Kidney (tissue), 14 donors: ENCODE measurements around the gene GTPBP1. TPM values are rescaled to one million over a fixed set of nuclear protein-coding genes. Genes with fewer than 3 reads are reported as not detected.

Experiments
- DNase-seq, 5 donors: peaks; one replicate each; pipeline ENCODE4 v3.0.0-alpha.2; 2013 to 2020
- FAIRE-seq: peaks from 2 replicates; lab custom pipeline; 2012; peaks lifted over from hg19 to GRCh38; lab: Jason Lieb, UNC
- H3K27ac ChIP-seq, 2 donors: one replicate each; pipeline ENCODE4 v1.7.0; 2013; ENCODE audit warnings: low read depth in 2 of 2, low read length in 2 of 2, inconsistent platforms in 1 of 2
- H3K27me3 ChIP-seq: one replicate; pipeline ENCODE4 v1.7.1; 2013; ENCODE audit warnings: low read length, inconsistent platforms; ENCODE audit not compliant: control insufficient read depth, insufficient read depth
- H3K36me3 ChIP-seq, 3 donors: one replicate each; pipeline versions ENCODE4 v1.7.0 to v1.7.1; 2013; ENCODE audit warnings: low read length in 3 of 3, control low read depth in 1 of 3, inconsistent platforms in 1 of 3; ENCODE audit not compliant: insufficient read depth in 3 of 3, control insufficient read depth in 2 of 3
- H3K4me1 ChIP-seq, 3 donors: one replicate each; pipeline versions ENCODE4 v1.7.0 to v1.7.1; 2013; ENCODE audit warnings: low read length in 3 of 3, inconsistent platforms in 1 of 3, low read depth in 1 of 3; ENCODE audit not compliant: control insufficient read depth in 2 of 3, insufficient read depth in 2 of 3
- H3K4me3 ChIP-seq, 3 donors: one replicate each; pipeline versions ENCODE4 v1.7.0 to v1.8.1; 2013; ENCODE audit warnings: low read length in 3 of 3, control low read depth in 1 of 3, inconsistent platforms in 1 of 3
- H3K9ac ChIP-seq, 3 donors: one replicate each; pipeline versions ENCODE4 v1.7.0 to v1.7.1; 2013; ENCODE audit warnings: low read length in 3 of 3, control low read depth in 1 of 3, inconsistent platforms in 1 of 3
- H3K9me3 ChIP-seq, 3 donors: one replicate each; pipeline versions ENCODE4 v1.7.0 to v1.7.1; 2013; ENCODE audit warnings: low read length in 3 of 3, control low read depth in 1 of 3, inconsistent platforms in 1 of 3; ENCODE audit not compliant: control insufficient read depth in 2 of 3, insufficient read depth in 1 of 3
- CTCF ChIP-seq: IDR thresholded peaks from 3 replicates; pipeline ENCODE4 v1.5.1; 2012; ENCODE audit warnings: mild to moderate bottlenecking, moderate library complexity, borderline replicate concordance; ENCODE audit not compliant: insufficient read depth; ENCODE audit errors: extremely low read depth
- intact Hi-C: fragments of 100-400 bp; cut with DNase I; formaldehyde crosslinking; loops from one replicate; pipeline ENCODE4 v1.11.1; 2022
- polyA plus RNA-seq: library from polyadenylated mRNA; stranded (reverse); fragments of 350-450 nt; fragmentation: Illumina TruSeq; extraction: RNeasy Lipid Tissue Mini Kit (QIAGEN cat#74804); gene quantifications from one replicate; pipeline ENCODE4 v1.2.3, GENCODE V29; 2014; ENCODE audit warnings: low read depth, low replicate concordance; ENCODE audit not compliant: insufficient read depth
- total RNA-seq: library from RNA; stranded (reverse); fragmentation: NEBNext Ultra II Directional; extraction: Animal tissue kit (Norgen Biotek cat#: 25700); gene quantifications from one replicate; pipeline ENCODE4 v1.2.1, GENCODE V29; 2021
- donor health status: control.
- donor health status: control.
- donor health status: control.
- donor health status: control.
- donor health status: control.
- donor health status: DM: yes; HTN: yes; CAD: no.
- donor health status: Normal renal cell carcinoma (clear cell type).

The GTPBP1 gene
- total and polyA plus RNA-seq, 2 donors from 2014 or later, result 11.7 to 52.0 TPM

- DNase-seq (peak in 1 of 5 donors; percentile 59), FAIRE-seq (no peak)
- no peaks in the 10 kb centered on the region for H3K9me3 ChIP-seq
- H3K4me1 ChIP-seq, result peaks cover 0 to 12% (median 12%) of the 10 kb centered on the region in 3 donors
- intact Hi-C loops, result no loop called here
- no peak for TF ChIP-seq CTCF
- no peaks in the 10 kb centered on the region for H3K27me3 ChIP-seq
- no peak overlapping the region for H3K9ac ChIP-seq
- no peak overlapping the region for H3K4me3 ChIP-seq
- peaks cover 0 to 54% (median 39%) of the 10 kb centered on the region in 3 donors for H3K36me3 ChIP-seq
- H3K27ac ChIP-seq, result peak overlapping the region in 1 of 2 donors; percentile 23
Observed at GRCh38 chr22:38735126-38735464, 29.4 kb downstream of the GTPBP1 start.

GRCh38 chr22:38735465-38736256, 29.9 kb downstream of the GTPBP1 start:
- H3K27me3 ChIP-seq, result no peaks in the 10 kb centered on the region
- peaks cover 0 to 12% (median 12%) of the 10 kb centered on the region in 3 donors for H3K4me1 ChIP-seq
- FAIRE-seq, result no peak
- H3K4me3 ChIP-seq, result no peak overlapping the region
- peak in 1 of 5 donors; percentile 77 for DNase-seq
- H3K9me3 ChIP-seq, result no peaks in the 10 kb centered on the region
- peaks cover 0 to 55% (median 39%) of the 10 kb centered on the region in 3 donors for H3K36me3 ChIP-seq
- H3K9ac ChIP-seq, result no peak overlapping the region
- H3K27ac ChIP-seq, result peak overlapping the region in 1 of 2 donors; percentile 5
- TF ChIP-seq CTCF, result no peak
- intact Hi-C loops, result no loop called here

GRCh38 chr22:38736257-38736570, 30.5 kb downstream of the GTPBP1 start:
- Histone ChIP-seq H3K4me1 (peaks cover 0 to 12% (median 12%) of the 10 kb centered on the region in 3 donors), H3K9me3 (no peaks in the 10 kb centered on the region), H3K9ac (no peak overlapping the region), H3K27ac (no peak overlapping the region), H3K4me3 (no peak overlapping the region), H3K36me3 (peaks cover 0 to 60% (median 44%) of the 10 kb centered on the region in 3 donors), H3K27me3 (no peaks in the 10 kb centered on the region)
- intact Hi-C loops, result no loop called here
- no peak for TF ChIP-seq CTCF
- no peak for DNase-seq
- no peak for FAIRE-seq
